K562 (cell line): ENCODE data around the gene MYCBP2. TPM values are rescaled to one million over a fixed set of nuclear protein-coding genes. Genes with fewer than 3 reads are reported as not detected.

ENCODE experiments used
- ATAC-seq: fragments of 200-7000 bp; cut with Tn5 transposase; 3 replicates; pipeline ENCODE4 v1.9.1; 2020; ENCODE audit warnings: moderate library complexity
- BruUV-seq: library from RNA; stranded (reverse); fragments of 400-500 nt; replicated peaks from 2 replicates; lab custom pipeline; 2021; lab: Mats Ljungman, UMichigan
- CTCF ChIA-PET: fragments of 300-600 bp; formaldehyde crosslinking; extraction: SDS; loops from one replicate; lab custom pipeline; 2021; ENCODE audit warnings: low intra/inter-chr PET ratio; lab: Yijun Ruan, JAX
- POLR2A ChIA-PET: fragments of 300-600, 350-650 bp; sonication (Branson Sonifier 250); formaldehyde crosslinking; extraction: SDS; loops from one replicate; lab custom pipeline; 2021; ENCODE audit warnings: antibody characterized with exemption, inconsistent platforms; lab: Yijun Ruan, JAX
- DNase-seq, 4 experiments: peaks; one replicate each; pipeline versions ENCODE4 v3.0.0 to v3.0.0-alpha.2; 2011 to 2018; ENCODE audit warnings: low spot score in 3 of 4, mixed read lengths in 3 of 4; ENCODE audit errors: extremely low read depth in 1 of 4
- FAIRE-seq: peaks from 2 replicates; lab custom pipeline; 2011; peaks lifted over from hg19 to GRCh38; lab: Jason Lieb, UNC
- H2AFZ ChIP-seq: 2 replicates; pipeline ENCODE4 v1.6.0; 2011; ENCODE audit warnings: low read depth, low read length, control low read depth, inconsistent platforms
- H3K27ac ChIP-seq: fragments of 200-600 bp; 3 replicates; pipeline ENCODE4 v1.8.0; 2011; ENCODE audit warnings: low read depth, mild to moderate bottlenecking, control low read depth, inconsistent platforms, low read length, moderate library complexity, mixed read lengths; ENCODE audit errors: extremely low read depth
- H3K27me3 ChIP-seq, 2 experiments: fragments of 300-600 bp in 1 of 2; 2 replicates in 1 of 2; 3 replicates in 1 of 2; pipeline versions ENCODE4 v1.6.0 to v1.8.0; 2011; ENCODE audit warnings: inconsistent platforms in 2 of 2, low read length in 2 of 2, mild to moderate bottlenecking in 1 of 2, mixed read lengths in 1 of 2, moderate library complexity in 1 of 2; ENCODE audit not compliant: control insufficient read depth in 2 of 2, insufficient read depth in 2 of 2
- H3K36me3 ChIP-seq: fragments of 300-600 bp; 3 replicates; pipeline ENCODE4 v1.8.0; 2011; ENCODE audit warnings: mild to moderate bottlenecking, low read length, inconsistent platforms; ENCODE audit not compliant: control insufficient read depth, insufficient read depth
- H3K4me1 ChIP-seq, 2 experiments: fragments of 200-600 bp in 1 of 2; replicated peaks in 1 of 2; 2 replicates in 1 of 2; 3 replicates in 1 of 2; pipeline versions ENCODE4 v1.5.1 to v1.8.0; 2011; ENCODE audit warnings: inconsistent platforms in 2 of 2, low read length in 2 of 2, mild to moderate bottlenecking in 1 of 2, mixed read lengths in 1 of 2, moderate library complexity in 1 of 2; ENCODE audit not compliant: control insufficient read depth in 2 of 2, insufficient read depth in 2 of 2
- H3K4me2 ChIP-seq: 2 replicates; pipeline ENCODE4 v1.6.1; 2011; ENCODE audit warnings: low read length, control low read depth, inconsistent platforms, mixed read lengths; ENCODE audit not compliant: insufficient read depth
- H3K4me3 ChIP-seq: fragments of 200-600 bp; sonication (generic), shearing (Covaris generic); 2 replicates; pipeline ENCODE4 v1.5.1; 2016; ENCODE audit warnings: control low read depth, inconsistent platforms
- H3K79me2 ChIP-seq: fragments of 200-600 bp; 3 replicates; pipeline ENCODE4 v1.8.0; 2011; ENCODE audit warnings: low read length, inconsistent platforms; ENCODE audit not compliant: control insufficient read depth, insufficient read depth
- H3K9ac ChIP-seq, 2 experiments: 2 replicates each; pipeline versions ENCODE4 v1.6.0 to v1.6.1; 2011; ENCODE audit warnings: low read depth in 2 of 2, low read length in 2 of 2, control low read depth in 1 of 2, inconsistent platforms in 1 of 2, mild to moderate bottlenecking in 1 of 2, mixed read lengths in 1 of 2; ENCODE audit not compliant: insufficient read depth in 1 of 2
- H3K9me1 ChIP-seq: one replicate; pipeline ENCODE4 v1.6.0; 2011; ENCODE audit warnings: inconsistent platforms, mild to moderate bottlenecking, low read length, moderate library complexity; ENCODE audit not compliant: control insufficient read depth, insufficient read depth
- H3K9me3 ChIP-seq: replicated peaks from 2 replicates; pipeline ENCODE4 v1.5.1; 2011; ENCODE audit warnings: low read depth, low read length, inconsistent platforms; ENCODE audit not compliant: control insufficient read depth, insufficient read depth
- H4K20me1 ChIP-seq: replicated peaks from 2 replicates; pipeline ENCODE4 v1.6.1; 2011; ENCODE audit warnings: low read length, inconsistent platforms, mixed read lengths; ENCODE audit not compliant: control insufficient read depth, insufficient read depth
- BRD4 ChIP-seq: fragments of 200-600 bp; sonication (generic); IDR thresholded peaks from 2 replicates; pipeline ENCODE4 v1.6.1; 2017; ENCODE audit warnings: inconsistent platforms
- MYNN ChIP-seq, 2 experiments: sonication (generic); formaldehyde crosslinking in 1 of 2; IDR thresholded peaks; 2 replicates each; pipeline versions ENCODE4 v1.5.0 to v1.6.1; 2016 to 2020; ENCODE audit warnings: antibody characterized with exemption in 1 of 2, missing genetic modification reagents in 1 of 2
- NR2C2 ChIP-seq, 2 experiments: fragments of 200-800 bp in 1 of 2; sonication (Bioruptor generic) in 1 of 2; sonication (generic) in 1 of 2; formaldehyde crosslinking in 1 of 2; IDR thresholded peaks; 2 replicates each; pipeline versions ENCODE4 v1.6.1 to v1.8.0; 2016 to 2022; ENCODE audit warnings: mild to moderate bottlenecking in 1 of 2, missing compliant biosample characterization in 1 of 2, missing genetic modification characterization in 1 of 2, missing genetic modification reagents in 1 of 2
- ZBTB7A ChIP-seq: IDR thresholded peaks from 2 replicates; pipeline ENCODE4 v1.6.1; 2011; ENCODE audit warnings: low read depth, mild to moderate bottlenecking, low read length, moderate library complexity, borderline replicate concordance; ENCODE audit not compliant: control insufficient read depth
- ZNF232 ChIP-seq: sonication (generic); formaldehyde crosslinking; IDR thresholded peaks from 2 replicates; pipeline ENCODE4 v1.8.0; 2022; ENCODE audit warnings: mild to moderate bottlenecking, missing genetic modification reagents
- ZNF263 ChIP-seq: sonication (generic); formaldehyde crosslinking; IDR thresholded peaks from 2 replicates; pipeline ENCODE4 v1.8.0; 2022; ENCODE audit warnings: mild to moderate bottlenecking, missing genetic modification reagents, borderline replicate concordance
- WGBS: fragments of 100-300 bp; shearing (Covaris generic); methylation state at CpG from one replicate; pipeline ENCODE4 v1.1.6; 2016; ENCODE audit warnings: low coverage, mixed read lengths; ENCODE audit not compliant: insufficient coverage; ENCODE audit errors: missing lambda C conversion rate; 5-methylcytosine and 5-hydroxymethylcytosine counted together
- in situ Hi-C: fragments of 300-500 bp; cut with MboI; formaldehyde crosslinking; loops from 4 replicates; pipeline ENCODE4 v1.15.0; 2018; ENCODE audit warnings: inconsistent platforms, mixed read lengths
- intact Hi-C: fragments of 100-400 bp; cut with micrococcal nuclease; formaldehyde crosslinking; loops from 2 replicates; pipeline ENCODE4 v1.14.2; 2022
- polyA plus RNA-seq, 8 experiments: library from polyadenylated mRNA; depleted of rRNA in 4 of 8; stranded (reverse) in 5 of 8; unstranded in 3 of 8; fragments of >200 nt; fragmentation: Nextera tagmentation in 2 of 8; fragmentation: Illumina TruSeq in 1 of 8; extraction: Ambion mirVana in 2 of 8; extraction: Trizol in 1 of 8; gene quantifications; 2 replicates each; pipeline versions ENCODE4 v1.2.1 to v1.2.3, GENCODE V29; 2011 to 2014; ENCODE audit warnings: inconsistent platforms in 1 of 8, missing spikeins in 1 of 8
- total RNA-seq, 7 experiments: library from RNA; depleted of rRNA in 6 of 7; stranded (reverse); fragments of >200 nt in 6 of 7; fragmentation: Illumina TruSeq in 2 of 7; extraction: Trizol in 2 of 7; gene quantifications; 2 replicates each; pipeline versions ENCODE4 v1.2.1 to v1.2.3, GENCODE V29; 2011 to 2021; ENCODE audit warnings: low replicate concordance in 1 of 7
- TF ChIP-seq, protein P1 (sequence below): fragments of 450-650 bp; formaldehyde crosslinking; IDR thresholded peaks from 2 replicates; pipeline ENCODE4 v1.4.0; 2020; ENCODE audit warnings: mild to moderate bottlenecking, mixed read lengths
- TF ChIP-seq, protein P2 (sequence below): fragments of 450-650 bp; IDR thresholded peaks from 2 replicates; pipeline ENCODE4 v1.6.1; 2018; ENCODE audit not compliant: partially characterized antibody

The MYCBP2 gene
- total and polyA plus RNA-seq, 9 of the 15 experiments (the other 6 are each of a cell fraction or from before 2014, with no cell fraction given) = 13.2 to 47.2 (median 28.9) TPM

DNA sequence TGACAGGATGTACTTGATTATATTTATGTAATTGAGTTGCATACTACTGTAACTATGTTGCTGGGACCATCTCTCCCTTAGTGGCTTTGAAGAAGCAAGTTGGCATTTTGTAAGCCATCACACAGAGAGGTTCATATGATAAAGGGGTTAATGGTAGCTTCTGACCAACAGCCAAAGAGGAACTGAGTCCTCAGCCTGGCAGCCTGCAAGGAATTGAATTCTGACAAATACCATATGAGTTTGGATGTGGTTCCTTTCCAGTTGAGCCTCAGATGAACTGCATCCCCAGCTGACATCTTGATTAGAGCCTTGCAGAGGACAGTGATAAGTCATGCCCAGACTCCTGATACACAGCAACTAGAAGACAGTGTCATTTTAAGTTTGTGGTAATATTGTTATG, 8.6 kb upstream of the MYCBP2 start (continued):
- TF ChIP-seq, protein P1, sequence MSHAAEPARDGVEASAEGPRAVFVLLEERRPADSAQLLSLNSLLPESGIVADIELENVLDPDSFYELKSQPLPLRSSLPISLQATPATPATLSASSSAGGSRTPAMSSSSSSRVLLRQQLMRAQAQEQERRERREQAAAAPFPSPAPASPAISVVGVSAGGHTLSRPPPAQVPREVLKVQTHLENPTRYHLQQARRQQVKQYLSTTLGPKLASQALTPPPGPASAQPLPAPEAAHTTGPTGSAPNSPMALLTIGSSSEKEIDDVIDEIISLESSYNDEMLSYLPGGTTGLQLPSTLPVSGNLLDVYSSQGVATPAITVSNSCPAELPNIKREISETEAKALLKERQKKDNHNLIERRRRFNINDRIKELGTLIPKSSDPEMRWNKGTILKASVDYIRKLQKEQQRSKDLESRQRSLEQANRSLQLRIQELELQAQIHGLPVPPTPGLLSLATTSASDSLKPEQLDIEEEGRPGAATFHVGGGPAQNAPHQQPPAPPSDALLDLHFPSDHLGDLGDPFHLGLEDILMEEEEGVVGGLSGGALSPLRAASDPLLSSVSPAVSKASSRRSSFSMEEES (CRISPR knock-in tag) = no peak
- TF ChIP-seq ZNF263 (CRISPR knock-in tag) = no peak
- TF ChIP-seq, all 486 proteins: peak for 0

- H3K27ac ChIP-seq = no peak overlapping the region
- WGBS = 3% methylated on average over 4 of the region's 4 CpGs
- intact Hi-C loops = no loop called here
- H3K9ac ChIP-seq = no peak overlapping the region
- no peak for FAIRE-seq
- no peak for DNase-seq
- H3K9me3 ChIP-seq = no peaks in the 10 kb centered on the region
- no peak overlapping the region for H3K4me3 ChIP-seq
- in situ Hi-C loops = no loop called here
- peaks cover 0 to 4% of the 10 kb centered on the region in 2 experiments; a peak in 2 of 5 replicates for H3K27me3 ChIP-seq
- H2AFZ ChIP-seq = no peak overlapping the region
- no peaks in the 10 kb centered on the region for H3K9me1 ChIP-seq
- ATAC-seq = no peak
- H3K36me3 ChIP-seq = no peaks in the 10 kb centered on the region
- peaks cover 0 to 3% of the 10 kb centered on the region in 2 experiments; a peak in 2 of 5 replicates for H3K4me1 ChIP-seq
- H3K4me2 ChIP-seq = no peak overlapping the region
- TF ChIP-seq NR2C2 (CRISPR knock-in tag; IDR thresholded peaks at IDR 0.05) = no peak
- TF ChIP-seq NR2C2 (tag; IDR thresholded peaks at IDR 0.05) = no peak
- TF ChIP-seq BRD4 = no peak
- TF ChIP-seq ZBTB7A = no peak
- TF ChIP-seq ZNF232 (CRISPR knock-in tag) = no peak
- TF ChIP-seq MYNN (IDR thresholded peaks at IDR 0.05) = no peak
- no peak for TF ChIP-seq MYNN (CRISPR knock-in tag; IDR thresholded peaks at IDR 0.05)
- TF ChIP-seq, protein P2, sequence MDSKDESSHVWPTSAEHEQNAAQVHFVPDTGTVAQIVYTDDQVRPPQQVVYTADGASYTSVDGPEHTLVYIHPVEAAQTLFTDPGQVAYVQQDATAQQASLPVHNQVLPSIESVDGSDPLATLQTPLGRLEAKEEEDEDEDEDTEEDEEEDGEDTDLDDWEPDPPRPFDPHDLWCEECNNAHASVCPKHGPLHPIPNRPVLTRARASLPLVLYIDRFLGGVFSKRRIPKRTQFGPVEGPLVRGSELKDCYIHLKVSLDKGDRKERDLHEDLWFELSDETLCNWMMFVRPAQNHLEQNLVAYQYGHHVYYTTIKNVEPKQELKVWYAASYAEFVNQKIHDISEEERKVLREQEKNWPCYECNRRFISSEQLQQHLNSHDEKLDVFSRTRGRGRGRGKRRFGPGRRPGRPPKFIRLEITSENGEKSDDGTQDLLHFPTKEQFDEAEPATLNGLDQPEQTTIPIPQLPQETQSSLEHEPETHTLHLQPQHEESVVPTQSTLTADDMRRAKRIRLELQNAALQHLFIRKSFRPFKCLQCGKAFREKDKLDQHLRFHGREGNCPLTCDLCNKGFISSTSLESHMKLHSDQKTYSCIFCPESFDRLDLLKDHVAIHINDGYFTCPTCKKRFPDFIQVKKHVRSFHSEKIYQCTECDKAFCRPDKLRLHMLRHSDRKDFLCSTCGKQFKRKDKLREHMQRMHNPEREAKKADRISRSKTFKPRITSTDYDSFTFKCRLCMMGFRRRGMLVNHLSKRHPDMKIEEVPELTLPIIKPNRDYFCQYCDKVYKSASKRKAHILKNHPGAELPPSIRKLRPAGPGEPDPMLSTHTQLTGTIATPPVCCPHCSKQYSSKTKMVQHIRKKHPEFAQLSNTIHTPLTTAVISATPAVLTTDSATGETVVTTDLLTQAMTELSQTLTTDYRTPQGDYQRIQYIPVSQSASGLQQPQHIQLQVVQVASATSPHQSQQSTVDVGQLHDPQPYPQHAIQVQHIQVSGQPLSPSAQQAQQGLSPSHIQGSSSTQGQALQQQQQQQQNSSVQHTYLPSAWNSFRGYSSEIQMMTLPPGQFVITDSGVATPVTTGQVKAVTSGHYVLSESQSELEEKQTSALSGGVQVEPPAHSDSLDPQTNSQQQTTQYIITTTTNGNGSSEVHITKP = no peak
- TF ChIP-seq, all 486 proteins: peak for 0
- H3K79me2 ChIP-seq = no peaks in the 10 kb centered on the region
- ChIA-PET CTCF (no interaction called here), POLR2A (interaction anchor here (1.0 kb wide), 1 partner anchor 9 kb away, joined by 3 read pairs; no protein-coding TSS in a partner anchor)
- no TSS peak for BruUV-seq
- no peaks in the 10 kb centered on the region for H4K20me1 ChIP-seq
These were observed 6.7 kb upstream of the MYCBP2 start for GRCh38 chr13:77333594-77333993.
